Fibroblast of lung (primary cell): ENCODE data around the gene PRR7. TPM values are rescaled to one million over a fixed set of nuclear protein-coding genes. Genes with fewer than 3 reads are reported as not detected.

Experiments
- DNase-seq, 2 donors: peaks; one replicate each; pipeline versions ENCODE4 v3.0.0 to v3.0.0-alpha.2; 2010; ENCODE audit warnings: low read depth in 2 of 2
- H2AFZ ChIP-seq: 2 replicates; pipeline ENCODE4 v1.5.1; 2012; ENCODE audit warnings: low read length, control low read depth, inconsistent platforms
- H3K27ac ChIP-seq: 2 replicates; pipeline ENCODE4 v1.5.1; 2011; ENCODE audit warnings: low read length, control low read depth; ENCODE audit not compliant: insufficient read depth
- H3K27me3 ChIP-seq: 2 replicates; pipeline ENCODE4 v1.5.1; 2011; ENCODE audit warnings: mild to moderate bottlenecking, low read length; ENCODE audit not compliant: control insufficient read depth, insufficient read depth
- H3K36me3 ChIP-seq: 2 replicates; pipeline ENCODE4 v1.5.1; 2011; ENCODE audit warnings: low read length; ENCODE audit not compliant: control insufficient read depth, insufficient read depth
- H3K4me1 ChIP-seq: 2 replicates; pipeline ENCODE4 v1.5.1; 2011; ENCODE audit warnings: low read length; ENCODE audit not compliant: control insufficient read depth, insufficient read depth; ENCODE audit errors: extremely low read depth
- H3K4me2 ChIP-seq: 2 replicates; pipeline ENCODE4 v1.5.1; 2011; ENCODE audit warnings: low read length, control low read depth; ENCODE audit not compliant: insufficient read depth; ENCODE audit errors: extremely low read depth
- H3K4me3 ChIP-seq, 4 experiments: fragments of 200-600 bp in 1 of 4; sonication (generic) in 1 of 4; replicated peaks in 1 of 4; 2 replicates each; pipeline ENCODE4 v1.5.1; 2011 to 2016; ENCODE audit warnings: low read length in 4 of 4, low read depth in 3 of 4, mild to moderate bottlenecking in 3 of 4, control low read depth in 2 of 4, inconsistent platforms in 1 of 4, mixed read lengths in 1 of 4; ENCODE audit not compliant: insufficient read depth in 1 of 4; ENCODE audit errors: control extremely low read depth in 1 of 4
- H3K79me2 ChIP-seq: 2 replicates; pipeline ENCODE4 v1.5.1; 2012; ENCODE audit warnings: mild to moderate bottlenecking, low read length, inconsistent platforms; ENCODE audit not compliant: control insufficient read depth, insufficient read depth
- H3K9ac ChIP-seq: 2 replicates; pipeline ENCODE4 v1.5.1; 2011; ENCODE audit warnings: mild to moderate bottlenecking, low read length, control low read depth; ENCODE audit not compliant: insufficient read depth
- H3K9me3 ChIP-seq: 2 replicates; pipeline ENCODE4 v1.5.1; 2012; ENCODE audit warnings: low read depth, low read length; ENCODE audit not compliant: control insufficient read depth, insufficient read depth
- H4K20me1 ChIP-seq: 2 replicates; pipeline ENCODE4 v1.5.1; 2011; ENCODE audit warnings: low read length; ENCODE audit not compliant: control insufficient read depth, insufficient read depth; ENCODE audit errors: extremely low read depth
- EZH2 ChIP-seq: IDR thresholded peaks from 2 replicates; pipeline ENCODE4 v1.5.1; 2012; ENCODE audit warnings: low read length, control low read depth, mild to moderate bottlenecking; ENCODE audit errors: missing control alignments
- polyA plus RNA-seq, 2 donors: library from polyadenylated mRNA; depleted of rRNA in 1 of 2; stranded (reverse) in 1 of 2; unstranded in 1 of 2; fragments of >200 nt; gene quantifications; 2 replicates each; pipeline ENCODE4 v1.2.1, GENCODE V29; 2011 to 2012; ENCODE audit warnings: missing spikeins in 1 of 2
- total RNA-seq: library from RNA; depleted of rRNA; stranded (reverse); fragments of >200 nt; gene quantifications from 2 replicates; pipeline ENCODE4 v1.2.1, GENCODE V29; 2014
- TF ChIP-seq, protein P1 (sequence below), 2 donors: IDR thresholded peaks in 1 of 2; conservative IDR thresholded peaks in 1 of 2; 1 replicate in 1 of 2; 2 replicates in 1 of 2; pipeline ENCODE4 v1.5.1; 2011 to 2012; ENCODE audit warnings: low read length in 2 of 2, control low read depth in 1 of 2, inconsistent platforms in 1 of 2, low read depth in 1 of 2, mild to moderate bottlenecking in 1 of 2

The PRR7 gene
- total and polyA plus RNA-seq, 2 donors (not counting 1 experiment from before 2014, with no cell fraction given): 1.6 to 2.3 TPM

DNA sequence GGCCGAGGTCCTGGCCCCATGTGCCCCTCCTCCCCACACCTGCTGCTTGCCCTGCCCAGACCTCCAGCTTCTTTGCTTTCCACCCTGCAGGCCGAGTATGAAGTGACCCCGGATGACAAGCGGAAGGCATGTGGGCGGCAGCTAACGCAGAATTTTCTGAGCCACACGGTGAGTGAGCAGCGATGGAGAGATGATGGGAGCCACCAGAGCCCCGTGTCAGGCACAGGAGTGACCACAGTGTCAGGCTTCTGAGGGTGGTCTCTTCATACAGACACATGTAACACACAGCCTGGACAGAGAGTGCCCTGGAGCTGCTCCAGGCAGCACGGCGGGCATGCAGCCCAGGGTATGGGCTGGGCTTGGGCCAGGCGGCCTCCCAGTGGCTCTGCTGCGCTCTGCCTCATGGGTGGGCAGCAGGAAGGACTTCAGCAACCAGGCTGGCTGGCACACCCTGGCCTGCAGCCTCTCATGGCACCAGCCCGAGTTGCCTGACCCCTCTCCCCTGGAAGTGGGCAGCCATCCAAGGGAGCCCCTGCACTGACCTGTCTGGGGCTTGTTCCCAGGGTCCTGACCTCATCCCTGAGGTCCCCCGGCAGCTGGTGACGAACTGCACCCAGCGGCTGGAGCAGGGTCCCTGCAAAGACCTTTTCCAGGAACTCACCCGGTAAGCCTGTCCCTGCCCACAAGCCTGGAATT is 14.3 kb upstream of the PRR7 start:
- H3K9me3 ChIP-seq: no peaks in the 10 kb centered on the region
- no peak overlapping the region for H3K4me3 ChIP-seq
- peaks cover 15% of the 10 kb centered on the region for H3K79me2 ChIP-seq
- no peak overlapping the region for H3K4me2 ChIP-seq
- H3K27ac ChIP-seq: no peak overlapping the region
- H2AFZ ChIP-seq: no peak overlapping the region
- H4K20me1 ChIP-seq: no peaks in the 10 kb centered on the region
- H3K27me3 ChIP-seq: no peaks in the 10 kb centered on the region
- H3K36me3 ChIP-seq: peaks cover 30% of the 10 kb centered on the region
- TF ChIP-seq EZH2: no peak
- TF ChIP-seq, protein P1, sequence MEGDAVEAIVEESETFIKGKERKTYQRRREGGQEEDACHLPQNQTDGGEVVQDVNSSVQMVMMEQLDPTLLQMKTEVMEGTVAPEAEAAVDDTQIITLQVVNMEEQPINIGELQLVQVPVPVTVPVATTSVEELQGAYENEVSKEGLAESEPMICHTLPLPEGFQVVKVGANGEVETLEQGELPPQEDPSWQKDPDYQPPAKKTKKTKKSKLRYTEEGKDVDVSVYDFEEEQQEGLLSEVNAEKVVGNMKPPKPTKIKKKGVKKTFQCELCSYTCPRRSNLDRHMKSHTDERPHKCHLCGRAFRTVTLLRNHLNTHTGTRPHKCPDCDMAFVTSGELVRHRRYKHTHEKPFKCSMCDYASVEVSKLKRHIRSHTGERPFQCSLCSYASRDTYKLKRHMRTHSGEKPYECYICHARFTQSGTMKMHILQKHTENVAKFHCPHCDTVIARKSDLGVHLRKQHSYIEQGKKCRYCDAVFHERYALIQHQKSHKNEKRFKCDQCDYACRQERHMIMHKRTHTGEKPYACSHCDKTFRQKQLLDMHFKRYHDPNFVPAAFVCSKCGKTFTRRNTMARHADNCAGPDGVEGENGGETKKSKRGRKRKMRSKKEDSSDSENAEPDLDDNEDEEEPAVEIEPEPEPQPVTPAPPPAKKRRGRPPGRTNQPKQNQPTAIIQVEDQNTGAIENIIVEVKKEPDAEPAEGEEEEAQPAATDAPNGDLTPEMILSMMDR (conservative IDR thresholded peaks at IDR 0.05 in 1 of 2, IDR thresholded peaks at IDR 0.05 in 1 of 2; ENCODE audit: low read depth in 1 of 2, low read length in 2 of 2): no peak
- DNase-seq: no peak
- no peak overlapping the region for H3K9ac ChIP-seq
- H3K4me1 ChIP-seq: peaks cover 6% of the 10 kb centered on the region

DNA sequence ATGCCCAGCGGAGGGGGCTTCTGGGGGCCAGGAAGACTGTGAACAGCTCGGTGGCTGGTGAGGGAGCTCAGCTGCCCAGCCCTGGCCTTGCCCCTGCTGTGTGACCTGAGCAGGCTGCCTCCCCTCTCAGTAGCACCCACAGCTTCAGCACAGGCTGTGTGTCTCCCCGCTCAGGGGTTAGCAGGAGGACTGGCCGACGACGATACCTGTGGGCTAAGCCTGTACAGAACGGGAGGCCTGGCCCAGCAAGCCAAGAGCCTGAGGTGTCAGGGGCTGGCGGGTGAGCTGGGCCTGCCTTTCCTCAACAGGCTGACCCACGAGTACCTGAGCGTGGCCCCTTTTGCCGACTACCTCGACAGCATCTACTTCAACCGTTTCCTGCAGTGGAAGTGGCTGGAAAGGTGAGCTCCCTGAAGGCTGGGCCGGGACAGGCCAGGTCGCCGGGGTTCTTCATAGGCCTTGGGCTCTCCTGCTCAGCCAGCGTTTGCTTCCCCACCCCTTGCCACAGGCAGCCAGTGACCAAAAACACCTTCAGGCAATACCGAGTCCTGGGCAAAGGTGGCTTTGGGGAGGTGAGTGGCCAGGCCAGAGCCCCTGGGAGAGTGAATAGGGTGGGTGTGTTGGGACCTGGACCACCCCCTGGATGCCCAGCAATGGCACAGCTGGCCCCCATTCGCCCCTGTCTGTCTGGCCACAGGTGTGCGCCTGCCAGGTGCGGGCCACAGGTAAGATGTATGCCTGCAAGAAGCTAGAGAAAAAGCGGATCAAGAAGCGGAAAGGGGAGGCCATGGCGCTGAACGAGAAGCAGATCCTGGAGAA is 13.6 kb upstream of the PRR7 start:
- H3K4me2 ChIP-seq: no peak overlapping the region
- no peak overlapping the region for H2AFZ ChIP-seq
- H4K20me1 ChIP-seq: no peaks in the 10 kb centered on the region
- H3K9me3 ChIP-seq: no peaks in the 10 kb centered on the region
- no peaks in the 10 kb centered on the region for H3K4me1 ChIP-seq
- no peak overlapping the region for H3K9ac ChIP-seq
- peaks cover 8% of the 10 kb centered on the region for H3K79me2 ChIP-seq
- TF ChIP-seq, protein P1 (conservative IDR thresholded peaks at IDR 0.05 in 1 of 2, IDR thresholded peaks at IDR 0.05 in 1 of 2; ENCODE audit: low read depth in 1 of 2, low read length in 2 of 2): no peak
- TF ChIP-seq EZH2: no peak
- no peak overlapping the region for H3K27ac ChIP-seq
- no peak overlapping the region for H3K4me3 ChIP-seq
- DNase-seq: no peak
- peaks cover 30% of the 10 kb centered on the region for H3K36me3 ChIP-seq
- H3K27me3 ChIP-seq: no peaks in the 10 kb centered on the region

DNA sequence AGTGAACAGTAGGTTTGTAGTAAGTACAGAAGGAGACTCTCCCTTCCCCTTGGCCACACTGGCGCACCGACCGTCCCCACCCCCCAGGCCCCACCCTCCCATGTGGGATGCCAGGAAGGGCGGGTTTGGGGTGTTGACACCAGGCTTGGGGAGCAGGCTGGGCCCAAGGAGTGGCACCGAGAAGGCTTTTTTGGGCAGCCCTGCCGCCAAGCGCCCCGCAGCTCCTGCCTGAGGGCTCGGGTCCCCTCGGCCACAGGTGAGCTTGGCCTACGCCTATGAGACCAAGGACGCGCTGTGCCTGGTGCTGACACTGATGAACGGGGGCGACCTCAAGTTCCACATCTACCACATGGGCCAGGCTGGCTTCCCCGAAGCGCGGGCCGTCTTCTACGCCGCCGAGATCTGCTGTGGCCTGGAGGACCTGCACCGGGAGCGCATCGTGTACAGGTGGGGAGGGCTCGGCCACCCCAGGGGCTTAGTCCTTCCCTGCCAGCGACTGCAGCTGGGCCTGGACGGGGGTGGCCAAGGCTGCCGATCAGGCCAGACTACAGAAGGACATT is 12.9 kb upstream of the PRR7 start:
- no peak overlapping the region for H3K4me3 ChIP-seq
- TF ChIP-seq, protein P1 (conservative IDR thresholded peaks at IDR 0.05 in 1 of 2, IDR thresholded peaks at IDR 0.05 in 1 of 2; ENCODE audit: low read depth in 1 of 2, low read length in 2 of 2): no peak
- no peak for TF ChIP-seq EZH2
- no peak overlapping the region for H2AFZ ChIP-seq
- no peak for DNase-seq
- H4K20me1 ChIP-seq: no peaks in the 10 kb centered on the region
- H3K4me2 ChIP-seq: no peak overlapping the region
- H3K27ac ChIP-seq: no peak overlapping the region
- H3K9ac ChIP-seq: no peak overlapping the region
- H3K4me1 ChIP-seq: no peaks in the 10 kb centered on the region
- peaks cover 4% of the 10 kb centered on the region for H3K79me2 ChIP-seq
- H3K36me3 ChIP-seq: peaks cover 30% of the 10 kb centered on the region
- H3K9me3 ChIP-seq: no peaks in the 10 kb centered on the region
- H3K27me3 ChIP-seq: no peaks in the 10 kb centered on the region
